ENCODE measurements around the gene VPS37B.

Gene VPS37B

DNA sequence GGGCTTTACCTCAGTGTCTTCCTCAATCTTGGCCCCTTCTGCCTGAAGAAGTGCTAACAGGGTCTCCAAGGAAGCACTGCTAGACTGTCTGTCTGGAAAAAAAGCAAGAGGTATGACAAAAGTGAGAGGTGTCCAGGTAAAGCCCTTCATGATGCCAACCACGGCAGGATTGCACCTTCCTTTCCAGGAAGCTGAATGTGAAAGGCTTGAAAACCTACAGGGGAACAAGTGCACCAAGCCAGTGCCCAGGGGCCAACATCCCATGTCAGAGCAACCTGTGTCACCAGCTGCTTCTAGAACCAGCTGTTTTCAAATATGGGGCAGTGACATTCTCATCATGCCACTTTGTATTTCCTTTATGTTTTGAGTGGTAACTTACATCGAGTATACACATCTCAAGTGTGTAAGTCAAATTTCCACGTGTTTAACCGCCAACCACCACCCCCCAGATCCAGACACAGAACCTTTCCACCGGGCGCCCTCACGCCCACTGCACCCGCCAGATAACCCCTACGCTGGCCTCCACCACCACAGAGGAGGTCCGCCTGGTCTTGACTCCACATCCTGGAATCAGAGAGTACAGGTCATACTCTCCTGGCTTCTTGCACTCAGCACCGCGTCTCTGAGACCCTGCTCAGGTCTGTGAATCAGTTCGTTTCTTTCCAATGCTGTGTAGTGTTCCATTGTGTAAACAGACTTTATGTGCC is 27.3 kb downstream of the VPS37B start:
- DNase-seq = no peak
- Histone ChIP-seq H3K9me3 (no peaks in the 10 kb centered on the region), H3K4me3 (ENCODE audit: low read depth, low read length) (no peak overlapping the region), H3K36me3 (peaks cover 27% of the 10 kb centered on the region), H3K27me3 (no peaks in the 10 kb centered on the region), H3K4me1 (peaks cover 35% of the 10 kb centered on the region)
- TF ChIP-seq, protein P1, sequence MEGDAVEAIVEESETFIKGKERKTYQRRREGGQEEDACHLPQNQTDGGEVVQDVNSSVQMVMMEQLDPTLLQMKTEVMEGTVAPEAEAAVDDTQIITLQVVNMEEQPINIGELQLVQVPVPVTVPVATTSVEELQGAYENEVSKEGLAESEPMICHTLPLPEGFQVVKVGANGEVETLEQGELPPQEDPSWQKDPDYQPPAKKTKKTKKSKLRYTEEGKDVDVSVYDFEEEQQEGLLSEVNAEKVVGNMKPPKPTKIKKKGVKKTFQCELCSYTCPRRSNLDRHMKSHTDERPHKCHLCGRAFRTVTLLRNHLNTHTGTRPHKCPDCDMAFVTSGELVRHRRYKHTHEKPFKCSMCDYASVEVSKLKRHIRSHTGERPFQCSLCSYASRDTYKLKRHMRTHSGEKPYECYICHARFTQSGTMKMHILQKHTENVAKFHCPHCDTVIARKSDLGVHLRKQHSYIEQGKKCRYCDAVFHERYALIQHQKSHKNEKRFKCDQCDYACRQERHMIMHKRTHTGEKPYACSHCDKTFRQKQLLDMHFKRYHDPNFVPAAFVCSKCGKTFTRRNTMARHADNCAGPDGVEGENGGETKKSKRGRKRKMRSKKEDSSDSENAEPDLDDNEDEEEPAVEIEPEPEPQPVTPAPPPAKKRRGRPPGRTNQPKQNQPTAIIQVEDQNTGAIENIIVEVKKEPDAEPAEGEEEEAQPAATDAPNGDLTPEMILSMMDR (IDR thresholded peaks at IDR 0.05; ENCODE audit: low read depth, low read length) = no peak

DNA sequence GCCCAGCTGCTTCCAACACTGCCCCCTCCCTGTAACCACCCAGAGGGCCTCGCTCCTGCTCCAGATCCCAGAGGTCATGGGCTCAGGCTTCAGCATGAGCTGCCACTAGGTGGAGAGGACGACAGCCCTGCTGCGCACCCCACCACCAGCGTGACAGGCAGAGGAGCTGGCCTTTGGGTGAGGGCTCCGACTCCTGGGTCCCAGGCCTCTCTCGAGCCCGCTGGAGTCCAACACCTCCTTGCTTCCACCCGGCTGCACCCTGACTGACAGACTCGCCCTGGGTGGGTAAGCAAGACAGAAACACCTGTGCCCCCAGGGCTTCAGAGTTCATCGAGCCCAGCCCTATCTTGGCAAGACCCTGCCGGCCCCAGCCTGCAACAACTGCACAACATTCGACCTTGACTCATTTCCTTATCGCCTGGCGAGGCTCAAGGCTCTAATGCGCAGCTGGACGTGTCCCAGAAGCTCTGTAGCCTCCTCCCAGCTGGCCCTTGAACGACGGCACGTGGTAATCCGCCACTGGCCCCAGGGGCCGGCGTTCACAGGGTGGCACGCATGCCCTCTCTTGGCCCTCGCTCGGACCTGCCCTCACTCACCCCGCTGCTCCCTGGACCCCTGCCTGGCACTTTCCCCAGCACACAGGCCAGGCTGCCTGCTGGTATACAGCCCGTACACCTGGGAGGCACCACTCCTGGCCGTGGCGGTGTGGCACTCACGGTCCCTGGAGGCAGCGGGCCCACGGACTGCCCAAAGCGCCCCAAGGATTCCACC is 28.0 kb downstream of the VPS37B start:
- Histone ChIP-seq H3K36me3 (peaks cover 27% of the 10 kb centered on the region), H3K27me3 (no peaks in the 10 kb centered on the region), H3K4me3 (ENCODE audit: low read depth, low read length) (no peak overlapping the region), H3K4me1 (peaks cover 28% of the 10 kb centered on the region), H3K9me3 (no peaks in the 10 kb centered on the region)
- peak; percentile 76 for DNase-seq
- TF ChIP-seq, protein P1 (IDR thresholded peaks at IDR 0.05; ENCODE audit: low read depth, low read length) = peak; percentile 70

DNA sequence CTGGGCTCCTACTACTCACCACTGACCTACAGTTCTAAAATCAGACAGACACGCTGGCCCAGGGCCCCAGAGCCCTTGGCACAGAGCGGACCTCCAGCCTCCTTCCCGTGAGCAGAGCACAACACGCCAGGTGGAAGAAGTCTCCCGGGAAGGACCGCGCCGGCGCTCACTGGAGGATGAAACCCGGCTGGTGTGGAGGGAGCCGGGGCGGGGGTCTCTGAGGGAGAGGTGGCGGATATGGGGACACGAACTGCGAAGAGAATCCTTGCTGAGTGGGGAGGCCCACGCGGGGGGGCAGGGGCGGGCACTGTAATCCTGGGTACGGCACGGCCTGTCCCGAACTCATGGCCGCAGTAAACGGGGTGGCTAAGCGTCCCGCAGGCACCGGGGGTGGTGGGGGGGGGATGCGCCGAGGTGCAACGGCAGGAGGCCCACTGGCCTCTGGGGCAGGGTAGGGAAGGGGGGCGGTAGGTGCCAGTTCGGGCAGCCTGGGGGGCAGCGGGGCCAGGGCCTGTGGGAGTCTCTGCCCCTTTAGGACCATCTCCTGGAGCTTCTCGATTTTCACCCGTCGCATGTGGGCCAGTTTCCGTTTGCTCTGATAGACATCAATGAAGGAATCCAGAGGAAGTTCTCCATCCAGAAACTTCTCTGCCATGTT is 28.8 kb downstream of the VPS37B start:
- Histone ChIP-seq H3K9me3 (no peaks in the 10 kb centered on the region), H3K4me3 (ENCODE audit: low read depth, low read length) (no peak overlapping the region), H3K4me1 (peaks cover 20% of the 10 kb centered on the region), H3K27me3 (no peaks in the 10 kb centered on the region), H3K36me3 (peaks cover 27% of the 10 kb centered on the region)
- no peak for DNase-seq
- TF ChIP-seq, protein P1 (IDR thresholded peaks at IDR 0.05; ENCODE audit: low read depth, low read length) = no peak

DNA sequence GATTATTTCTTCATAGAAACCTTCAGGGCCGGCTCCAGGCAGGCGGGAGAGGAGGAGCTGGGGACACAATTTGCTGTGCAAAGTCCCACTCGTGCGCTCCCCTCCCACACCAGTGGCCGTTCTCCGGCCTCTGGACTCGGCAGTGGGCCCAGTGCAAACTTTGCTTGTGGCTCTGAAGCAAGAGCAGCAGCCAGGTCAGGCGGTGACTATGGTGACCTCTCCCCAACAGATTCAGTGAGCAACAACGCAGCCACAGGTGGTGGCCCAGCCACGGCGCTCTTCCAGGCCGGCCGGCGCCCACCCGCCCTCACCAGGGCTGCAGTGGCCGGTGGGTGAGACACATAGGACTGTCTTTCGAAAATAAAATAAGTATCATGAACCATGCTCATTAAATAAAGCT is 29.5 kb downstream of the VPS37B start:
- Histone ChIP-seq H3K9me3 (no peaks in the 10 kb centered on the region), H3K27me3 (no peaks in the 10 kb centered on the region), H3K4me3 (ENCODE audit: low read depth, low read length) (no peak overlapping the region), H3K36me3 (peaks cover 27% of the 10 kb centered on the region), H3K4me1 (peaks cover 15% of the 10 kb centered on the region)
- TF ChIP-seq, protein P1 (IDR thresholded peaks at IDR 0.05; ENCODE audit: low read depth, low read length) = no peak
- DNase-seq = no peak

DNA sequence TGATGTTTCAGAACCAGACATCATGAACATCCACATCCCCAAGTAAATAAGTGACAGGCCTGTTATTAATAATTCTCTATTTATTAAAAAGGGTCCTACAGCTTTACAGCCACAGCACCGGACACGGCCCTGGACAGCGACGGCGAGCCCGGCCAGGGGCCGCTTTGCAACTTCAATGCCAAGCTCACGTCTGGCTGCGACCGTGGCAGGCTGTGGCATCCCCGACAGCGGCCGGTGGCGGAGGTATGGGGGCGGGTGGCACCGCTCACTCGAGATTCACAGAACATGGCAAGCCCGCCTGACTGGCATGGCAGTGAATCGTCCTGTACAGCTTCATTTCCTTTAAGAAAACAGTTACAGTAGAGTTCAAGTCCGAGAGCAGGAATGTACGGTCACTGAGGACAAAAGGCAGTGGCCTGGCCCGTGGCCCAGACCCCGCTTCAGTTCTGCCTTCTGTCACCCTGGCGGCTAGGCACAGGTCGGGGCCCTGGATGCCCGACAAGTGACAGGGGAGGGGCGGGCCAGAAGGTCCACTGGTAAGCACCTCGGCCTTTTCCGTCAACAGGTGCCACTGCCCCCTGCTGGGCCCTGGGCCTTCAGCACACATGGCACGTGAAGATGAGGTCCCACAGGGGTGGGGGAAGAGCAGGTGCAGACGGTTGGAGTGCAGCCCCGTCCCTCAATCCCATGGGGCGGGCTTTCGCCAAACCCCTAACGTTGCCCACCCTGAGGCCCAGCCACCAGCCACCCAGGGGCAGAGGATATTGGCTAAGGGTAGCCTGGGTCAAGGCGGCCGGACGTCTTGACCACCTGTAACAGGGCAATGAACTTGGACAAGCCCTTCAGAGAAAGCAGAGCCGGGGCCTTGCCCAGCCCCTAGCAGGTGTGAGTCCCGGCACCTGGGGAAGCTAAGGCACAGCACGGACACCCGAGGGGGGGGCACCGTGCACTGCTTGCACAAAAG is 30.4 kb downstream of the VPS37B start:
- peaks cover 10% of the 10 kb centered on the region for H3K4me1 ChIP-seq

More for the DNA sequence above, 30.4 kb downstream of the VPS37B start:
- DNase-seq = peak; percentile 53
- Histone ChIP-seq H3K36me3 (peaks cover 22% of the 10 kb centered on the region), H3K4me3 (ENCODE audit: low read depth, low read length) (no peak overlapping the region), H3K9me3 (no peaks in the 10 kb centered on the region), H3K27me3 (no peaks in the 10 kb centered on the region)
- TF ChIP-seq, protein P1 (IDR thresholded peaks at IDR 0.05; ENCODE audit: low read depth, low read length) = peak; percentile 50

All from BE2C (cell line).